Prostate gland (tissue), 2 donors: ENCODE measurements around the gene AARS2. TPM values are rescaled to one million over a fixed set of nuclear protein-coding genes. Genes with fewer than 3 reads are reported as not detected.

Source experiments
- DNase-seq: peaks from one replicate; pipeline ENCODE4 v3.0.0-alpha.2; 2019; ENCODE audit warnings: low spot score
- H3K27ac ChIP-seq, 2 donors: fragments of 200-600 bp; sonication (generic); 2 replicates each; pipeline ENCODE4 v1.5.1; 2017 to 2019
- H3K27me3 ChIP-seq: fragments of 200-600 bp; sonication (generic); replicated peaks from 2 replicates; pipeline ENCODE4 v1.5.1; 2019; ENCODE audit not compliant: insufficient read depth
- H3K36me3 ChIP-seq, 2 donors: fragments of 200-600 bp; sonication (generic); 1 replicate in 1 of 2; 2 replicates in 1 of 2; pipeline versions ENCODE4 v1.5.1 to v1.8.1; 2017 to 2019
- H3K4me1 ChIP-seq: fragments of 200-600 bp; sonication (generic); replicated peaks from 2 replicates; pipeline ENCODE4 v1.5.1; 2019
- H3K4me3 ChIP-seq, 2 donors: fragments of 200-600 bp; sonication (generic); 2 replicates each; pipeline ENCODE4 v1.5.1; 2017 to 2019
- H3K9me3 ChIP-seq: fragments of 200-600 bp; sonication (generic); 2 replicates; pipeline ENCODE4 v1.5.1; 2017
- POLR2A ChIP-seq: fragments of 450-650 bp; IDR thresholded peaks from one replicate; pipeline ENCODE4 v1.6.1; 2016; ENCODE audit warnings: antibody characterized with exemption, mild to moderate bottlenecking
- POLR2AphosphoS5 ChIP-seq: sonication (generic); formaldehyde crosslinking; IDR thresholded peaks from one replicate; pipeline ENCODE4 v1.6.1; 2017; ENCODE audit warnings: antibody characterized with exemption
- WGBS: methylation state at CpG from one replicate; pipeline ENCODE4 v1.1.5; 2018; 5-methylcytosine and 5-hydroxymethylcytosine counted together
- intact Hi-C: fragments of 100-400 bp; cut with DNase I; formaldehyde crosslinking; loops from one replicate; pipeline ENCODE4 v1.14.2; 2022
- total RNA-seq, 2 donors: library from RNA; depleted of rRNA; stranded (reverse); fragments of >200 nt; gene quantifications; one replicate each; pipeline ENCODE4 v1.1.0, GENCODE V29; 2016
- TF ChIP-seq, protein P1 (sequence below), 4 experiments: fragments of 200-600 bp in 2 of 4; fragments of 450-650 bp in 2 of 4; sonication (generic) in 2 of 4; IDR thresholded peaks; 1 replicate in 3 of 4; 2 replicates in 1 of 4; pipeline ENCODE4 v1.5.1; 2016 to 2019; ENCODE audit warnings: antibody characterized with exemption in 4 of 4, mild to moderate bottlenecking in 2 of 4, moderate library complexity in 2 of 4

The AARS2 gene
- total RNA-seq, 2 donors from 2014 or later: 17.4 to 19.4 TPM

DNA sequence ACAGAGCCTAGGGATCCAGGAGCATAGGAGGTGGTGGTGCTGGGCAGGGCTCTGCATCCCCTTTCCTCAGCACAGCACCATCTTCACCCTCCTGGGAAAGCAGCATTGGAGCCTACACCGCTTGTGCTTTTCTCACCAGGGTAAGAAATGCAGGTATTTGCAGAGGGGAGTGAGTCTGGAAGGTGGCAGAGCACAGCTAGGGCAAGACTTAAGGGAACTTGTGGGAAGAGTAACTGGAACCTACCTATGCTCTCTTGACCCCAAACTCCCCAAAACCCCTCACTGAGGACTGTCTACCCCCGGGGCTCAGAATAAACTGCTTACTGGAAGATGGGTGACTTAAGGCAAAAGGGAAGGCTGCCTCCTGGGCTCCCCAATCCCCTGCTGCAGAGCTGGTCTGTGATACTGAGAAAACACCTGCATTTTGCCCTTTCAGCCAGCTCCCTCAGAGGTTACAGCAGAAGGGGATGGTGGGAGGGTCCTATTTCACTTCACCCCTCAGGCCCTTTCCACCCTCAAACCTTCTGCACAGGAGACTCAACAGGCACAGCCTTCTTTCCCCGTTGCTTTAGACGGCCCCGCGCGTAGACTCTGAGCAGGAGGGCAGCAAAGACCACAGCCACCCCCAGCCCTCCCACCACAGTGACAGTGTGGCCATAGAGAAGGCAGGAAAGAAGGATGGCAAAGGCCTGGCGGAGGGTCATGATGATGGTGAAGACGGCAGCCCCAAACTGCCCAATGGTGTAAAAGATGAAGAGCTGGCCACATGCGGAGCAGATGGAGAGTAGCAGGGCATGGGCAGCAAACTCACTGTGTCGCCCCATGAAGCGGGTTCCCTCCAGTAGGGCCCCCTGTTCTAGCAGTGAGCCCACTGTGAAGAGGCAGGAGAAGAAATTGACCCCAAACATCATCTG, 58.7 kb downstream of the AARS2 start:
- TF ChIP-seq, protein P1, sequence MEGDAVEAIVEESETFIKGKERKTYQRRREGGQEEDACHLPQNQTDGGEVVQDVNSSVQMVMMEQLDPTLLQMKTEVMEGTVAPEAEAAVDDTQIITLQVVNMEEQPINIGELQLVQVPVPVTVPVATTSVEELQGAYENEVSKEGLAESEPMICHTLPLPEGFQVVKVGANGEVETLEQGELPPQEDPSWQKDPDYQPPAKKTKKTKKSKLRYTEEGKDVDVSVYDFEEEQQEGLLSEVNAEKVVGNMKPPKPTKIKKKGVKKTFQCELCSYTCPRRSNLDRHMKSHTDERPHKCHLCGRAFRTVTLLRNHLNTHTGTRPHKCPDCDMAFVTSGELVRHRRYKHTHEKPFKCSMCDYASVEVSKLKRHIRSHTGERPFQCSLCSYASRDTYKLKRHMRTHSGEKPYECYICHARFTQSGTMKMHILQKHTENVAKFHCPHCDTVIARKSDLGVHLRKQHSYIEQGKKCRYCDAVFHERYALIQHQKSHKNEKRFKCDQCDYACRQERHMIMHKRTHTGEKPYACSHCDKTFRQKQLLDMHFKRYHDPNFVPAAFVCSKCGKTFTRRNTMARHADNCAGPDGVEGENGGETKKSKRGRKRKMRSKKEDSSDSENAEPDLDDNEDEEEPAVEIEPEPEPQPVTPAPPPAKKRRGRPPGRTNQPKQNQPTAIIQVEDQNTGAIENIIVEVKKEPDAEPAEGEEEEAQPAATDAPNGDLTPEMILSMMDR (IDR thresholded peaks at IDR 0.05): no peak
- Histone ChIP-seq H3K27ac (no peak overlapping the region), H3K4me1 (peaks cover 7% of the 10 kb centered on the region), H3K27me3 (no peaks in the 10 kb centered on the region), H3K9me3 (no peaks in the 10 kb centered on the region), H3K4me3 (no peak overlapping the region), H3K36me3 (peaks cover 21 to 34% of the 10 kb centered on the region in 2 donors)
- WGBS: 75% methylated on average over 12 of the region's 12 CpGs
- no peak for DNase-seq
- intact Hi-C loops: no loop called here

DNA sequence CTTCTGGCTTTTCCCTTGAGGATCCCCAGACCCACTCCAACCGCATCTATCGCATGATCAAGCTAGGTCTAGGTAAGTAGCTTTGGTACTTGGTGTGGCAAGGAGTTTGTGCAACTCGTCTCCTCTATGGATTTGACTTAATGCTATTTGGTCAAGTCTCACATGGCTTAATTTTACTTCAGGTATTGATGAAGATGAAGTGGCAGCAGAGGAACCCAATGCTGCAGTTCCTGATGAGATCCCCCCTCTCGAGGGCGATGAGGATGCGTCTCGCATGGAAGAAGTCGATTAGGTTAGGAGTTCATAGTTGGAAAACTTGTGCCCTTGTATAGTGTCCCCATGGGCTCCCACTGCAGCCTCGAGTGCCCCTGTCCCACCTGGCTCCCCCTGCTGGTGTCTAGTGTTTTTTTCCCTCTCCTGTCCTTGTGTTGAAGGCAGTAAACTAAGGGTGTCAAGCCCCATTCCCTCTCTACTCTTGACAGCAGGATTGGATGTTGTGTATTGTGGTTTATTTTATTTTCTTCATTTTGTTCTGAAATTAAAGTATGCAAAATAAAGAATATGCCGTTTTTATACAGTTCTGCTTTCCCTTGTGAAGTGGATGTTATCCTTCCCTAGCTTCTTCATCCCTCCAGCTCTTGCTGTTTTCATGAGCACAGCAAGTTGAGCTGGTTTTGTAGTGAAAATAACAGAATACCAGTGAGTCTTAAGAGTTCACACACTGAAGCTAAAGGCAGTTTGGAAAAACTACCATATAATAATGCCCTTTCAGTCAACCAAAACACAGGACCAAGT, 59.6 kb downstream of the AARS2 start:
- no peak for DNase-seq
- Histone ChIP-seq H3K27me3 (no peaks in the 10 kb centered on the region), H3K9me3 (no peaks in the 10 kb centered on the region), H3K4me3 (no peak overlapping the region), H3K36me3 (peaks cover 21 to 37% of the 10 kb centered on the region in 2 donors), H3K4me1 (peaks cover 13% of the 10 kb centered on the region), H3K27ac (no peak overlapping the region)
- 65% methylated on average over 10 of the region's 10 CpGs for WGBS
- intact Hi-C loops: no loop called here
- TF ChIP-seq POLR2AphosphoS5 (no peak), POLR2A (no peak)
- TF ChIP-seq, protein P1 (IDR thresholded peaks at IDR 0.05): peak in 2 of 4 experiments; percentile 38 to 41

GRCh38 chr6:44251576-44252524, 61.3 kb downstream of the AARS2 start:
- H3K9me3 ChIP-seq: no peaks in the 10 kb centered on the region
- H3K4me1 ChIP-seq: peaks cover 13% of the 10 kb centered on the region
- intact Hi-C loops: no loop called here
- DNase-seq: no peak
- H3K27me3 ChIP-seq: no peaks in the 10 kb centered on the region
- no peak overlapping the region for H3K4me3 ChIP-seq
- TF ChIP-seq, protein P1 (IDR thresholded peaks at IDR 0.05): no peak
- TF ChIP-seq POLR2A (no peak), POLR2AphosphoS5 (no peak)
- peaks cover 21 to 37% of the 10 kb centered on the region in 2 donors for H3K36me3 ChIP-seq
- 91% methylated on average over 14 of the region's 14 CpGs for WGBS
- H3K27ac ChIP-seq: no peak overlapping the region

DNA sequence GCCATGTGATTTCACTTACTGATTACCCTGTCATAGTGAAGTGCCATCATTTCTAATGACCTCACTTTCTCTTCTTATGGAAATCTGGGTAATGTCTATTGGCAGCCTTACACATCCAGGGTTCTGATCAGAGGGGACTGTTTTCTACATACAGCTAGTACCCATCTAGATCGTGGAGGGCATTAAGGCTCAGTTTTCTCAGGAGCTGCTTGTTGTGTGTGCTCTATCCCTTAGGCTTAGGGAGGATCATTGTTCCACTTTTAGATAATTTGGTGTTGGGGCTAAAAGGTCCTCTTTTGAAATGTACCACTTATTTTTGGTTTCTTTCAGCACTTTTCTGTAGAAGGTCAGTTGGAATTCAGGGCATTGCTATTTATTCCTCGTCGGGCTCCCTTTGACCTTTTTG, 62.4 kb downstream of the AARS2 start:
- TF ChIP-seq, protein P1 (IDR thresholded peaks at IDR 0.05): no peak
- intact Hi-C loops: no loop called here
- no peak overlapping the region for H3K27ac ChIP-seq
- no peak for DNase-seq
- H3K36me3 ChIP-seq: peaks cover 21 to 37% of the 10 kb centered on the region in 2 donors
- H3K9me3 ChIP-seq: no peaks in the 10 kb centered on the region
- 74% methylated on average over 3 of the region's 3 CpGs for WGBS
- H3K4me3 ChIP-seq: no peak overlapping the region
- H3K27me3 ChIP-seq: no peaks in the 10 kb centered on the region
- peaks cover 9% of the 10 kb centered on the region for H3K4me1 ChIP-seq
